Measurements from ENCODE around the gene VSTM4. TPM values are rescaled to one million over a fixed set of nuclear protein-coding genes. Genes with fewer than 3 reads are reported as not detected.

VSTM4 gene
- polyA plus RNA-seq, 1 of the 3 experiments (the other 2 are of a cell fraction), result 0.39 TPM

- Histone ChIP-seq H2AFZ (ENCODE audit: low read depth) (no peak overlapping the region), H3K9me2 (no peaks in the 10 kb centered on the region), H3K27ac (ENCODE audit: low read depth in 2 of 2, low read length in 1 of 2) (peak overlapping the region in 1 of 2 experiments; percentile 86; a peak in 2 of 4 replicates), H3K79me2 (ENCODE audit: insufficient read depth) (no peaks in the 10 kb centered on the region), H3K9me3 (no peaks in the 10 kb centered on the region), H3F3A (replicated peaks; ENCODE audit: insufficient read depth) (peaks cover 3% of the 10 kb centered on the region), H3K4me2 (no peak overlapping the region), H3K36me3 (replicated peaks in 1 of 2; ENCODE audit: control insufficient read depth in 1 of 2, insufficient read depth in 2 of 2, low read length in 1 of 2) (no peaks in the 10 kb centered on the region), H3K27me3 (ENCODE audit: insufficient read depth) (no peaks in the 10 kb centered on the region), H3K4me1 (ENCODE audit: control insufficient read depth in 1 of 2, insufficient read depth in 2 of 2, low read depth in 1 of 2, low read length in 1 of 2) (peaks cover 0 to 26% of the 10 kb centered on the region in 2 experiments; a peak in 2 of 4 replicates), H4K20me1 (ENCODE audit: insufficient read depth) (no peaks in the 10 kb centered on the region), H3K9ac (no peak overlapping the region), H3K4me3 (ENCODE audit: low read depth in 2 of 2, low read length in 1 of 2) (no peak overlapping the region; a peak in 1 of 4 replicates)
- ChIA-PET POLR2A (no interaction called here), CTCF (no interaction called here)
- TF ChIP-seq POLR2AphosphoS5 (IDR thresholded peaks at IDR 0.05; ENCODE audit: low read depth, low read length) (no peak), FOSL2 (IDR thresholded peaks at IDR 0.05; ENCODE audit: borderline replicate concordance, low read depth) (no peak), USF2 (IDR thresholded peaks at IDR 0.05; ENCODE audit: borderline replicate concordance, low read depth, low read length) (no peak), MEF2A (IDR thresholded peaks at IDR 0.05; ENCODE audit: borderline replicate concordance, low read depth) (no peak), JUND (IDR thresholded peaks at IDR 0.05) (no peak), TCF12 (IDR thresholded peaks at IDR 0.05) (no peak), GABPA (IDR thresholded peaks at IDR 0.05; ENCODE audit: low read depth) (no peak), ELF1 (IDR thresholded peaks at IDR 0.05) (no peak)
- DNase-seq, result no peak
Observed at GRCh38 chr10:49143249-49143648, 27.9 kb upstream of the VSTM4 start.

GRCh38 chr10:49141541-49142332 lies 26.4 kb upstream of the VSTM4 start:
- Histone ChIP-seq H3K9ac (no peak overlapping the region), H3F3A (replicated peaks; ENCODE audit: insufficient read depth) (peaks cover 3% of the 10 kb centered on the region), H3K27me3 (ENCODE audit: insufficient read depth) (no peaks in the 10 kb centered on the region), H3K27ac (ENCODE audit: low read depth in 2 of 2, low read length in 1 of 2) (no peak overlapping the region; a peak in 1 of 4 replicates), H3K4me3 (ENCODE audit: low read depth in 2 of 2, low read length in 1 of 2) (no peak overlapping the region), H3K4me1 (ENCODE audit: control insufficient read depth in 1 of 2, insufficient read depth in 2 of 2, low read depth in 1 of 2, low read length in 1 of 2) (peaks cover 0 to 26% of the 10 kb centered on the region in 2 experiments; a peak in 2 of 4 replicates), H3K9me3 (no peaks in the 10 kb centered on the region), H3K79me2 (ENCODE audit: insufficient read depth) (no peaks in the 10 kb centered on the region), H3K9me2 (no peaks in the 10 kb centered on the region), H3K36me3 (replicated peaks in 1 of 2; ENCODE audit: control insufficient read depth in 1 of 2, insufficient read depth in 2 of 2, low read length in 1 of 2) (no peaks in the 10 kb centered on the region), H4K20me1 (ENCODE audit: insufficient read depth) (no peaks in the 10 kb centered on the region), H2AFZ (ENCODE audit: low read depth) (no peak overlapping the region), H3K4me2 (no peak overlapping the region)
- ChIA-PET CTCF (interaction anchor here (0.8 to 1.6 kb wide), 4 partner anchors 14 to 589 kb away, joined by 3 to 4 read pairs (median 3); no protein-coding TSS in a partner anchor), POLR2A (no interaction called here)
- 17% methylated on average over 5 of the region's 5 CpGs for WGBS (ENCODE audit: low lambda C conversion rate)
- TF ChIP-seq SMC3 (IDR thresholded peaks at IDR 0.05; ENCODE audit: low read depth, low read length), result no peak
- no peak for TF ChIP-seq GATA2 (CRISPR knock-in tag; IDR thresholded peaks at IDR 0.05)
- no peak for TF ChIP-seq FOXJ3 (CRISPR knock-in tag; IDR thresholded peaks at IDR 0.05)
- no peak for TF ChIP-seq TEAD4 (IDR thresholded peaks at IDR 0.05; ENCODE audit: borderline replicate concordance, insufficient read depth)
- no peak for TF ChIP-seq MXI1 (IDR thresholded peaks at IDR 0.05; ENCODE audit: low read depth, low read length)
- no peak for DNase-seq
